Activated CD8-positive, alpha-beta memory T cell treated with anti-CD3 and anti-CD28 coated beads for 1 hour (primary cell): ENCODE measurements around the gene OR8D1.
"Not testable (repeated sequence)": the region's sequence is repeated elsewhere in the genome, so short reads cannot be mapped to it uniquely, and the experiment has no call there.

Experiments
- DNase-seq, 2 donors: peaks; one replicate each; pipeline ENCODE4 v3.0.0-alpha.2; 2020; ENCODE audit warnings: low read depth in 1 of 2; ENCODE audit errors: extremely low read depth in 1 of 2

OR8D1 gene

GRCh38 chr11:124294687-124295086, 19.1 kb downstream of the OR8D1 start:
- no peak for DNase-seq

- no peak for DNase-seq
Observed at GRCh38 chr11:124285610-124286344, 28.0 kb downstream of the OR8D1 start.

GRCh38 chr11:124278261-124278660, 35.5 kb downstream of the OR8D1 start:
- DNase-seq: no peak

- no peak for DNase-seq
Observed at GRCh38 chr11:124277804-124278203, 35.9 kb downstream of the OR8D1 start.

- DNase-seq: no peak
Observed at GRCh38 chr11:124277207-124277606, 36.5 kb downstream of the OR8D1 start.

GRCh38 chr11:124276081-124276480, 37.7 kb downstream of the OR8D1 start:
- DNase-seq: no peak

GRCh38 chr11:124274000-124274399, 39.7 kb downstream of the OR8D1 start:
- no peak for DNase-seq

- DNase-seq: not testable (repeated sequence)
Observed at GRCh38 chr11:124270886-124271285, 42.9 kb downstream of the OR8D1 start.

GRCh38 chr11:124265041-124265440, 48.7 kb downstream of the OR8D1 start:
- not testable (repeated sequence) for DNase-seq

GRCh38 chr11:124256076-124256475, 57.7 kb downstream of the OR8D1 start, which contains the start of gene OR8G5:
TSS of gene OR8G5 (plus strand) at chr11:124256376. CDS start at chr11:124264932, 8,556 bp downstream.
- DNase-seq: no peak
